Parathyroid adenoma (tissue), 2 donors: ENCODE measurements around the gene FITM2.

ENCODE experiments used
- H2AFZ ChIP-seq: fragments of 300-600 bp; sonication (generic); one replicate; pipeline ENCODE4 v1.7.0; 2017; ENCODE audit warnings: antibody characterized with exemption, mild to moderate bottlenecking
- H3K27ac ChIP-seq: fragments of 300-600 bp; sonication (generic); one replicate; pipeline ENCODE4 v1.7.0; 2017
- H3K27me3 ChIP-seq: fragments of 300-600 bp; sonication (generic); one replicate; pipeline ENCODE4 v1.7.0; 2017; ENCODE audit warnings: low read length; ENCODE audit not compliant: control insufficient read depth, insufficient read depth
- H3K36me3 ChIP-seq: fragments of 300-600 bp; sonication (generic); one replicate; pipeline ENCODE4 v1.7.0; 2017; ENCODE audit warnings: low read length; ENCODE audit not compliant: control insufficient read depth, insufficient read depth
- H3K4me1 ChIP-seq: fragments of 300-600 bp; sonication (generic); one replicate; pipeline ENCODE4 v1.7.0; 2017; ENCODE audit warnings: control low read depth
- H3K4me2 ChIP-seq: fragments of 300-600 bp; sonication (generic); one replicate; pipeline ENCODE4 v1.7.0; 2017; ENCODE audit warnings: low read length
- H3K4me3 ChIP-seq: fragments of 300-600 bp; sonication (generic); one replicate; pipeline ENCODE4 v1.7.0; 2017; ENCODE audit warnings: low read depth, low read length
- H3K79me2 ChIP-seq: fragments of 300-600 bp; sonication (generic); one replicate; pipeline ENCODE4 v1.7.0; 2017; ENCODE audit warnings: control low read depth
- H3K9ac ChIP-seq: fragments of 300-600 bp; sonication (generic); one replicate; pipeline ENCODE4 v1.7.0; 2017; ENCODE audit warnings: mild to moderate bottlenecking
- H3K9me3 ChIP-seq: fragments of 300-600 bp; sonication (generic); one replicate; pipeline ENCODE4 v1.7.0; 2017; ENCODE audit warnings: low read length; ENCODE audit not compliant: control insufficient read depth
- TF ChIP-seq, protein P1 (sequence below): fragments of 300-600 bp; sonication (generic); IDR thresholded peaks from one replicate; pipeline ENCODE4 v1.7.0; 2017; ENCODE audit warnings: antibody characterized with exemption, mild to moderate bottlenecking
- donor health status: primary hyperparathyroidism.

Gene FITM2

DNA sequence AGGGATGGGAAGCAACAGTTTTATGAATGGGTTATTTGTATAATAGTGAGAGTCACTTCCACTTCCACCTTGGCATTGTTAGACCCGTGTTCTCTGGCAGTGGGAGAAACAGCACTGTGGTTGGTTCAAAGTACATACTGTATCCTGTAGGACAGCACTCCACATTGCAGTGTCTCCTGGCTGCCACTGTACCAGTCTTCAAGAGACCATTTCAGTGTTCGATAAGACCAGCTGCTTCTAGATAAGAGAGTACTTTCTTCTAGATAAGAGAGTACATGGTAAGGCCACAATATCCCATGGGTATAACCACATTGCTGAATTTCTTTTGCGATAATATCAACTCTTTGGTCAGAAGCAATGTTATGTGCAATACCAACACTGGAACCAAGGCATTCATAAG, 28.8 kb downstream of the FITM2 start:
- no peaks in the 10 kb centered on the region for H3K9me3 ChIP-seq
- no peak overlapping the region for H2AFZ ChIP-seq
- H3K79me2 ChIP-seq = no peaks in the 10 kb centered on the region
- peaks cover 29% of the 10 kb centered on the region for H3K4me1 ChIP-seq
- TF ChIP-seq, protein P1, sequence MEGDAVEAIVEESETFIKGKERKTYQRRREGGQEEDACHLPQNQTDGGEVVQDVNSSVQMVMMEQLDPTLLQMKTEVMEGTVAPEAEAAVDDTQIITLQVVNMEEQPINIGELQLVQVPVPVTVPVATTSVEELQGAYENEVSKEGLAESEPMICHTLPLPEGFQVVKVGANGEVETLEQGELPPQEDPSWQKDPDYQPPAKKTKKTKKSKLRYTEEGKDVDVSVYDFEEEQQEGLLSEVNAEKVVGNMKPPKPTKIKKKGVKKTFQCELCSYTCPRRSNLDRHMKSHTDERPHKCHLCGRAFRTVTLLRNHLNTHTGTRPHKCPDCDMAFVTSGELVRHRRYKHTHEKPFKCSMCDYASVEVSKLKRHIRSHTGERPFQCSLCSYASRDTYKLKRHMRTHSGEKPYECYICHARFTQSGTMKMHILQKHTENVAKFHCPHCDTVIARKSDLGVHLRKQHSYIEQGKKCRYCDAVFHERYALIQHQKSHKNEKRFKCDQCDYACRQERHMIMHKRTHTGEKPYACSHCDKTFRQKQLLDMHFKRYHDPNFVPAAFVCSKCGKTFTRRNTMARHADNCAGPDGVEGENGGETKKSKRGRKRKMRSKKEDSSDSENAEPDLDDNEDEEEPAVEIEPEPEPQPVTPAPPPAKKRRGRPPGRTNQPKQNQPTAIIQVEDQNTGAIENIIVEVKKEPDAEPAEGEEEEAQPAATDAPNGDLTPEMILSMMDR = no peak
- no peak overlapping the region for H3K27ac ChIP-seq
- H3K4me2 ChIP-seq = no peak overlapping the region
- H3K27me3 ChIP-seq = no peaks in the 10 kb centered on the region
- no peak overlapping the region for H3K4me3 ChIP-seq
- no peak overlapping the region for H3K9ac ChIP-seq
- H3K36me3 ChIP-seq = no peaks in the 10 kb centered on the region

DNA sequence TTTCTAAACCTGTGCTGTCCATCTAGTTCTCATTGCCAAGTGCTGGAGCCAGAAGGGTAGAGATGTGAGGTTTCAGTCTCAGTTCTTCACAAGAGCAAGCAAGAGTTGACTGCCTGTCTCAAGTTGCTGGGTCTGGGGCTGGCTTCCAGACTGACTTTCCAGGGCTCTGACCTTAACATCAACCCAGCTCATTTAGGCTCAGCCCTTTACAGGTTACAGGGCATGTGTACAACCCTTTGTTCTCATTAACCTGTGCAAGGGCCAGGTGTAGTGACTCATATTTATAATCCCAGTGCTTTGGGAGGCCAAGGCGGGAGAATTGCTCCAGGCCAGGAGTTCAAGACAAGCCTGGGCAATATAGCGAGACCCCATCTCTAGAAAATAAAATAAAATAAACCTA, 30.6 kb downstream of the FITM2 start:
- Histone ChIP-seq H3K4me3 (no peak overlapping the region), H3K4me1 (peaks cover 27% of the 10 kb centered on the region), H3K9me3 (no peaks in the 10 kb centered on the region), H3K79me2 (no peaks in the 10 kb centered on the region), H3K9ac (no peak overlapping the region), H2AFZ (no peak overlapping the region), H3K36me3 (no peaks in the 10 kb centered on the region), H3K4me2 (no peak overlapping the region), H3K27ac (no peak overlapping the region), H3K27me3 (no peaks in the 10 kb centered on the region)
- TF ChIP-seq, protein P1 = no peak

DNA sequence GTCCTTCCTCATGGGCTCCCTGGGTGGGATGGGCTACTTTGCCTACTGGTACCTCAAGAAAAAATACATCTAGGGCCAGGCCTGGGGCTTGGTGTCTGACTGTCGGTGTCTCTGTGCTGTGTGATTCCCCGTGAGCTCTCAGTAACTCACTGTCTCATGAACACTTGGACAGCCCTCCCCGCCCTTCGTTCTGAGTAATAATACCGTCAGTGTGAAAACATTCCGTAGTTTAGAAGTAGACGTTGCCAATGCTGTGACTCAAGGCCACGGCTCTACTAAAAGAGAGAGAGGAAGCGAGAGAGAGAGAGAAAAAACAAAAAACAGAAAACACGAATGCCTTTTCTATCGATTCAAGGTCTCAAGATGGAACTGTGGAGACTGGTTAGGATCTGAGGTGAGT, 31.8 kb downstream of the FITM2 start:
- Histone ChIP-seq H3K4me3 (no peak overlapping the region), H3K36me3 (no peaks in the 10 kb centered on the region), H3K79me2 (no peaks in the 10 kb centered on the region), H3K9me3 (no peaks in the 10 kb centered on the region), H2AFZ (no peak overlapping the region), H3K4me2 (no peak overlapping the region), H3K4me1 (peaks cover 25% of the 10 kb centered on the region), H3K27ac (no peak overlapping the region), H3K9ac (no peak overlapping the region), H3K27me3 (no peaks in the 10 kb centered on the region)
- TF ChIP-seq, protein P1 = no peak

DNA sequence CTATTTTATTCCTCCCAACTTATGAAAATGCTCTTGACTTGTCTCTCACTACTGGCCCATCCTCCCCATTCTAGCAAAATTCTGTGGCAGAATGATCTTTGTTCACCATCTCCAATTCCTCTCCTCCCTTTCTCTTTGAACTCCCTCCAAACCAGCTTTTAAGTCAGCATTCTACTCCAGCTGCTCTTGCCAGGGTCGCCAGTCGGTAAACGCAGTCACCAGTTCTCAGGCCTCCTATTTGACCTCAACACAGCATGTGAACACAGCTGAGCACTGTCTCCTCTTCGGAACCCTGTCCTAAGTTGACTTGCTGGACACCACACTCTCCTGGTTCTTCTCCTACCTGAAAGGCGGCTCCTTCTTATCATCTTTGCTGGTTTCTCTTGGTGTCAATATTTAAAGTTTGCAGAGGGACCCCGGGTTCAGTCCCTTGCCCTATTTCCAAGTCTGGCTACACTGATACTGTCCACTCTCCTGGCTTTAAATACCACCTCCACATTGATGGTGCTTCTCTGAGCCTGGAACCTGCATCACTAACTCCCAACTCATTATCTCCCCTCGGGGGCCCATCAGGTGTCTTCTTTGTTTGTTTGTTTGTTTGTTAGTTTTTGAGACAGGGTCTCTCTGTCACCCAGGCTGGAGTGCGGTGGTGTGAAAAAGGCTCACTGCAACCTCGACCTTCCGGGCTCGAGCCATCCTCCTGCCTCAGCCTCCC, 36.5 kb downstream of the FITM2 start:
- no peak overlapping the region for H2AFZ ChIP-seq
- H3K4me3 ChIP-seq = no peak overlapping the region
- no peaks in the 10 kb centered on the region for H3K36me3 ChIP-seq
- TF ChIP-seq, protein P1 = no peak
- H3K27me3 ChIP-seq = no peaks in the 10 kb centered on the region
- no peaks in the 10 kb centered on the region for H3K79me2 ChIP-seq
- no peaks in the 10 kb centered on the region for H3K9me3 ChIP-seq
- no peak overlapping the region for H3K27ac ChIP-seq
- no peak overlapping the region for H3K9ac ChIP-seq
- peaks cover 12% of the 10 kb centered on the region for H3K4me1 ChIP-seq
- H3K4me2 ChIP-seq = no peak overlapping the region
